ENCODE data around the gene RNF207. TPM values are rescaled to one million over a fixed set of nuclear protein-coding genes. Genes with fewer than 3 reads are reported as not detected.
A peak's percentile ranks its signal among the peaks of the same experiment; 100 is the strongest.

Gene RNF207
- total RNA-seq, 4 donors from 2014 or later, result 2.1 to 41.1 (median 20.5) TPM

- no peak for DNase-seq
Observed at GRCh38 chr1:6243053-6243834, 37.3 kb downstream of the RNF207 start.

GRCh38 chr1:6243993-6244392 is 38.1 kb downstream of the RNF207 start, which contains the start of gene HES3:
Gene HES3 (plus strand): TSS chr1:6244179. CDS start chr1:6244366, 187 bp downstream.
- no peaks in the 10 kb centered on the region for H3K36me3 ChIP-seq
- H3K9me3 ChIP-seq, result no peaks in the 10 kb centered on the region
- intact Hi-C loops (cut with DNase I; ENCODE audit: low total_unique reads), result no loop called here
- no peak within 1 kb of the TSS for H3K4me3 ChIP-seq
- no peak for TF ChIP-seq POLR2A (IDR thresholded peaks at IDR 0.05)
- no peak for TF ChIP-seq CTCF (IDR thresholded peaks at IDR 0.05)
- DNase-seq, result no peak
- peaks cover 0 to 13% of the 10 kb centered on the region in 2 donors for H3K4me1 ChIP-seq
- no peak within 1 kb of the TSS for H3K27ac ChIP-seq
- peaks cover 30 to 36% of the 10 kb centered on the region in 2 donors for H3K27me3 ChIP-seq

More at GRCh38 chr1:6243053-6243834, 37.3 kb downstream of the RNF207 start:
- TF ChIP-seq POLR2A (IDR thresholded peaks at IDR 0.05), result no peak
- no peak for TF ChIP-seq CTCF (IDR thresholded peaks at IDR 0.05)
- intact Hi-C loops (cut with DNase I; ENCODE audit: low total_unique reads), result no loop called here
- Histone ChIP-seq H3K27ac (no peak overlapping the region), H3K36me3 (no peaks in the 10 kb centered on the region), H3K27me3 (peaks cover 30 to 36% of the 10 kb centered on the region in 2 donors), H3K4me3 (no peak overlapping the region), H3K9me3 (no peaks in the 10 kb centered on the region), H3K4me1 (peaks cover 0 to 11% of the 10 kb centered on the region in 2 donors)

GRCh38 chr1:6244401-6245049 is 38.6 kb downstream of the RNF207 start:
- TF ChIP-seq CTCF (IDR thresholded peaks at IDR 0.05) (no peak), POLR2A (IDR thresholded peaks at IDR 0.05) (no peak)

GRCh38 chr1:6245086-6245868 is 39.4 kb downstream of the RNF207 start:
- peak; percentile 51 to 73 for DNase-seq
- H3K4me3 ChIP-seq, result no peak overlapping the region
- H3K9me3 ChIP-seq, result no peaks in the 10 kb centered on the region
- intact Hi-C loops (cut with DNase I; ENCODE audit: low total_unique reads), result loop anchor here (5.0 kb wide), 3 partner anchors 102 to 192 kb away; no protein-coding TSS in a partner anchor
- H3K27me3 ChIP-seq, result peaks cover 30 to 35% of the 10 kb centered on the region in 2 donors
- no peak overlapping the region for H3K27ac ChIP-seq
- H3K4me1 ChIP-seq, result peaks cover 0 to 17% of the 10 kb centered on the region in 2 donors
- H3K36me3 ChIP-seq, result no peaks in the 10 kb centered on the region
- no peak for TF ChIP-seq POLR2A (IDR thresholded peaks at IDR 0.05)
- peak; percentile 60 to 96 (median 88) for TF ChIP-seq CTCF (IDR thresholded peaks at IDR 0.05)

More at GRCh38 chr1:6244401-6245049, 38.6 kb downstream of the RNF207 start:
- H3K9me3 ChIP-seq, result no peaks in the 10 kb centered on the region
- peaks cover 0 to 17% of the 10 kb centered on the region in 2 donors for H3K4me1 ChIP-seq
- DNase-seq, result no peak
- H3K27ac ChIP-seq, result no peak overlapping the region
- intact Hi-C loops (cut with DNase I; ENCODE audit: low total_unique reads), result loop anchor here (5.0 kb wide), 3 partner anchors 103 to 193 kb away; no protein-coding TSS in a partner anchor
- H3K27me3 ChIP-seq, result peaks cover 30 to 36% of the 10 kb centered on the region in 2 donors
- no peaks in the 10 kb centered on the region for H3K36me3 ChIP-seq
- H3K4me3 ChIP-seq, result no peak overlapping the region
